GM23338 (cell line): ENCODE measurements around the gene PARD6A. TPM values are rescaled to one million over a fixed set of nuclear protein-coding genes. Genes with fewer than 3 reads are reported as not detected.
A peak's percentile ranks its signal among the peaks of the same experiment; 100 is the strongest.

Experiments
- ATAC-seq: fragments of 200-7000 bp; cut with Tn5 transposase; 3 replicates; pipeline ENCODE4 v1.9.1; 2020
- DNase-seq: peaks from one replicate; pipeline ENCODE4 v3.0.0-alpha.2; 2015; ENCODE audit warnings: low spot score
- H2AFZ ChIP-seq: fragments of 200-600 bp; sonication (generic); 2 replicates; pipeline ENCODE4 v1.8.0; 2016; ENCODE audit warnings: antibody characterized with exemption, mild to moderate bottlenecking, moderate library complexity
- H3F3A ChIP-seq: fragments of 200-600 bp; sonication (generic); replicated peaks from 2 replicates; pipeline ENCODE4 v1.8.0; 2017; ENCODE audit warnings: antibody characterized with exemption, mixed run types, low read depth
- H3K27ac ChIP-seq: fragments of 200-600 bp; sonication (generic); 2 replicates; pipeline ENCODE4 v1.6.1; 2016; ENCODE audit warnings: low read depth
- H3K27me3 ChIP-seq: fragments of 200-600 bp; sonication (generic); 2 replicates; pipeline ENCODE4 v1.8.0; 2016; ENCODE audit warnings: mild to moderate bottlenecking, mixed run types, moderate library complexity; ENCODE audit not compliant: insufficient read depth
- H3K36me3 ChIP-seq: fragments of 200-600 bp; sonication (generic); 2 replicates; pipeline ENCODE4 v1.8.0; 2016; ENCODE audit warnings: mild to moderate bottlenecking; ENCODE audit not compliant: insufficient read depth
- H3K4me1 ChIP-seq: fragments of 200-600 bp; sonication (generic); 2 replicates; pipeline ENCODE4 v1.8.0; 2016; ENCODE audit warnings: mild to moderate bottlenecking, moderate library complexity; ENCODE audit not compliant: insufficient read depth
- H3K4me2 ChIP-seq: fragments of 200-600 bp; sonication (generic); 2 replicates; pipeline ENCODE4 v1.7.1; 2017; ENCODE audit warnings: mixed run types
- H3K4me3 ChIP-seq: fragments of 200-600 bp; sonication (generic); 2 replicates; pipeline ENCODE4 v1.6.1; 2016; ENCODE audit warnings: mixed run types
- H3K79me2 ChIP-seq: fragments of 200-600 bp; sonication (generic); replicated peaks from 2 replicates; pipeline ENCODE4 v1.8.0; 2017; ENCODE audit warnings: mild to moderate bottlenecking; ENCODE audit not compliant: insufficient read depth
- H3K9me2 ChIP-seq: fragments of 200-600 bp; sonication (generic); 2 replicates; pipeline ENCODE4 v1.8.0; 2017; ENCODE audit not compliant: insufficient read depth
- H4K20me1 ChIP-seq: fragments of 200-600 bp; sonication (generic); replicated peaks from 2 replicates; pipeline ENCODE4 v1.8.0; 2017; ENCODE audit warnings: mild to moderate bottlenecking; ENCODE audit not compliant: insufficient read depth
- H3K27ac Mint-ChIP-seq: 2 replicates; pipeline ENCODE4 v1.8.0; 2020; ENCODE audit warnings: inconsistent platforms, mild to moderate bottlenecking, moderate library complexity, mixed read lengths
- H3K27me3 Mint-ChIP-seq: 3 replicates; pipeline ENCODE4 v1.8.0; 2022; ENCODE audit warnings: low read depth, mild to moderate bottlenecking, moderate library complexity, mixed read lengths, inconsistent platforms; ENCODE audit not compliant: insufficient read depth, poor library complexity
- H3K36me3 Mint-ChIP-seq: 3 replicates; pipeline ENCODE4 v1.8.0; 2021; ENCODE audit warnings: low read depth, mild to moderate bottlenecking, inconsistent platforms, moderate library complexity, mixed read lengths
- H3K4me1 Mint-ChIP-seq: 3 replicates; pipeline ENCODE4 v1.8.0; 2020; ENCODE audit warnings: mild to moderate bottlenecking, inconsistent platforms, mixed read lengths
- H3K4me3 Mint-ChIP-seq: 3 replicates; pipeline ENCODE4 v1.8.0; 2021; ENCODE audit warnings: moderate library complexity, mild to moderate bottlenecking, inconsistent platforms, mixed read lengths
- H3K9me3 Mint-ChIP-seq: 3 replicates; pipeline ENCODE4 v1.8.0; 2020; ENCODE audit warnings: moderate library complexity, mild to moderate bottlenecking, inconsistent platforms, mixed read lengths
- CREB1 ChIP-seq: fragments of 250-450 bp; sonication (Bioruptor Pico); IDR thresholded peaks from 2 replicates; pipeline ENCODE4 v1.5.0; 2020; ENCODE audit warnings: low read depth, mild to moderate bottlenecking, moderate library complexity
- EZH2 ChIP-seq: fragments of 200-600 bp; sonication (generic); IDR thresholded peaks from one replicate; pipeline ENCODE4 v1.8.0; 2017; ENCODE audit warnings: antibody characterized with exemption, mild to moderate bottlenecking, low read depth; ENCODE audit not compliant: unreplicated experiment
- JUNB ChIP-seq: IDR thresholded peaks from one replicate; pipeline ENCODE4 v1.6.1; 2016; ENCODE audit warnings: antibody characterized with exemption; ENCODE audit not compliant: unreplicated experiment
- NANOG ChIP-seq: IDR thresholded peaks from 2 replicates; pipeline ENCODE4 v1.6.1; 2016; ENCODE audit warnings: antibody characterized with exemption, borderline replicate concordance
- POLR2AphosphoS5 ChIP-seq: IDR thresholded peaks from 2 replicates; pipeline ENCODE4 v1.6.1; 2016; ENCODE audit warnings: antibody characterized with exemption, low read depth
- STAT1 ChIP-seq: IDR thresholded peaks from one replicate; pipeline ENCODE4 v1.6.1; 2016; ENCODE audit warnings: antibody characterized with exemption; ENCODE audit not compliant: unreplicated experiment
- ZNF114 ChIP-seq: fragments of 250-450 bp; sonication (Bioruptor Pico); IDR thresholded peaks from 2 replicates; pipeline ENCODE4 v1.5.0; 2020; ENCODE audit warnings: mild to moderate bottlenecking, moderate library complexity
- ZNF331 ChIP-seq: fragments of 250-450 bp; sonication (Bioruptor Pico); IDR thresholded peaks from 2 replicates; pipeline ENCODE4 v1.5.0; 2020; ENCODE audit warnings: low read depth, mild to moderate bottlenecking, moderate library complexity
- polyA plus RNA-seq: library from polyadenylated mRNA; unstranded; fragments of >200 nt; fragmentation: Nextera tagmentation; extraction: Ambion mirVana; gene quantifications from 2 replicates; pipeline ENCODE4 v1.2.1, GENCODE V29; 2016
- total RNA-seq: library from RNA; depleted of rRNA; stranded (reverse); fragments of >200 nt; shearing (Covaris generic); gene quantifications from 2 replicates; pipeline ENCODE4 v1.2.3, GENCODE V29; 2014
- TF ChIP-seq, protein P1 (sequence below): IDR thresholded peaks from one replicate; pipeline ENCODE4 v1.6.1; 2018; ENCODE audit warnings: antibody characterized with exemption; ENCODE audit not compliant: unreplicated experiment
- TF ChIP-seq, protein P2 (sequence below): IDR thresholded peaks from 2 replicates; pipeline ENCODE4 v1.6.1; 2016; ENCODE audit warnings: antibody characterized with exemption
- TF ChIP-seq, protein P3 (sequence below), 2 experiments: fragments of 200-600 bp in 1 of 2; sonication (generic) in 1 of 2; conservative IDR thresholded peaks; 2 replicates each; pipeline versions ENCODE4 v1.5.1 to v1.6.1; 2016 to 2017; ENCODE audit warnings: antibody characterized with exemption in 2 of 2, low read depth in 2 of 2, mild to moderate bottlenecking in 2 of 2, moderate library complexity in 1 of 2
- TF ChIP-seq, protein P4 (sequence below): fragments of 250-450 bp; sonication (Bioruptor Pico); IDR thresholded peaks from 2 replicates; pipeline ENCODE4 v1.5.0; 2020; ENCODE audit warnings: mild to moderate bottlenecking, moderate library complexity

PARD6A gene
- total and polyA plus RNA-seq, 2 experiments from 2014 or later: 11.1 to 15.7 TPM

DNA sequence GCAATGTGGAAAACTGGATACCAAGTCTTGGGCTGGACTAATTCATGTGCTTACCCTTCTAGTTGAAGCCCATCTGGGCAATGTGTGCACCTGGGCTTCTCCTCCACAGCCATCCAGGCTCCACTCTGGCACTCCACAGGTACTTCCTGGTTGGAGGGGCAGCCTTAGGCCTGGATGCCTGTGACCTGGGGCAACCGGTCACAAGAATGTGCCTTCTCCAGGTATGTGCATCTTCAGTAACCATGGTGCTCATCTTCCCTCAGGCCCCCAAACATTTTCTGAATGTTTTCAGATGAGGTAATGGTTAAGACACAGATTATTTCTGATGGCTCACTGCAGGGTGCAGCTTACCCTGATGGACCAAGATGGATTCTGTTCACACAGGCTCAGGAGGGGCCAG is 17.0 kb downstream of the PARD6A start (continued):
- TF ChIP-seq ZNF331 (no peak), NANOG (no peak)

DNA sequence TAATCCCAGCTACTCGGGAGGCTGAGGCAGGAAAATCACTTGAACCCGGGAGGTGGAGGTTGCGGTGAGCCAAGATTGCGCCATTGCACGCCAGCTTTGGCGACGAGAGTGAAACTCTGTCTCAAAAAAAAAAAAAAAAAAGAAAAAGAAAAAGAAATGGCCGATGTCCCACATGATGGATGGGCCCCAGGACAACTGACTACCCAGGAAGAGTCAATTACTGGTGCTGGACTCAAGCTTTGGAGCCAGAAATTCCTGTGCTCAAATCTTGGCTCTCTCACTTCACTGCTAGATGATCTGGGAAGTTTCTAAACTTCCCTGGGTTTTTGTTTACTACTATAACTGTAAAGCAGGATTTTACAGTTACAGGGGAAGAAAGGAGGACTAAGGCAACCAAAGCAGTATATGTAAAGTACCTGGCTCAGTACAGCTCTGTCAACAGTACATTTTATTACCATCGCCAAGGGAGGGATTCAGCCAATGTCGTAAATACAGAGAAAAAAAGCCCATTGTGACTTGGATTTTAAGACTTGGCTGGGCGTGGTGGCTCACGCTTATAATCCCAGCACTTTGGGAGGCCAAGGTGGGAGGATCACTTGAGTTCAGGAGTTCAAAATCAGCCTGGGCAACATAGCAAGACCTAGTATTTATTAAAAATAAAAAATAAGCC is 17.7 kb downstream of the PARD6A start:
- H3K9me3 Mint-ChIP-seq: no peaks in the 10 kb centered on the region
- Histone ChIP-seq H3K4me3 (no peak overlapping the region), H3K4me2 (no peak overlapping the region), H2AFZ (no peak overlapping the region), H3K4me1 (no peaks in the 10 kb centered on the region), H3F3A (no peaks in the 10 kb centered on the region), H3K9me2 (no peaks in the 10 kb centered on the region), H3K79me2 (no peaks in the 10 kb centered on the region), H3K27ac (peak overlapping the region; percentile 51), H3K36me3 (no peaks in the 10 kb centered on the region; the same call in 1 of the 2 replicates), H4K20me1 (peaks cover 12% of the 10 kb centered on the region), H3K27me3 (no peaks in the 10 kb centered on the region)
- no peak for DNase-seq
- H3K4me1 Mint-ChIP-seq: 0 out of 3 replicates have a peak, but pooled peaks cover 3% of the 10 kb centered on the region
- peaks cover 13% of the 10 kb centered on the region for H3K27me3 Mint-ChIP-seq
- no peak overlapping the region for H3K4me3 Mint-ChIP-seq
- peaks cover 5% of the 10 kb centered on the region; the same call in 1 of the 3 replicates for H3K36me3 Mint-ChIP-seq
- ATAC-seq: no peak
- H3K27ac Mint-ChIP-seq: no peak overlapping the region
- TF ChIP-seq, protein P1, sequence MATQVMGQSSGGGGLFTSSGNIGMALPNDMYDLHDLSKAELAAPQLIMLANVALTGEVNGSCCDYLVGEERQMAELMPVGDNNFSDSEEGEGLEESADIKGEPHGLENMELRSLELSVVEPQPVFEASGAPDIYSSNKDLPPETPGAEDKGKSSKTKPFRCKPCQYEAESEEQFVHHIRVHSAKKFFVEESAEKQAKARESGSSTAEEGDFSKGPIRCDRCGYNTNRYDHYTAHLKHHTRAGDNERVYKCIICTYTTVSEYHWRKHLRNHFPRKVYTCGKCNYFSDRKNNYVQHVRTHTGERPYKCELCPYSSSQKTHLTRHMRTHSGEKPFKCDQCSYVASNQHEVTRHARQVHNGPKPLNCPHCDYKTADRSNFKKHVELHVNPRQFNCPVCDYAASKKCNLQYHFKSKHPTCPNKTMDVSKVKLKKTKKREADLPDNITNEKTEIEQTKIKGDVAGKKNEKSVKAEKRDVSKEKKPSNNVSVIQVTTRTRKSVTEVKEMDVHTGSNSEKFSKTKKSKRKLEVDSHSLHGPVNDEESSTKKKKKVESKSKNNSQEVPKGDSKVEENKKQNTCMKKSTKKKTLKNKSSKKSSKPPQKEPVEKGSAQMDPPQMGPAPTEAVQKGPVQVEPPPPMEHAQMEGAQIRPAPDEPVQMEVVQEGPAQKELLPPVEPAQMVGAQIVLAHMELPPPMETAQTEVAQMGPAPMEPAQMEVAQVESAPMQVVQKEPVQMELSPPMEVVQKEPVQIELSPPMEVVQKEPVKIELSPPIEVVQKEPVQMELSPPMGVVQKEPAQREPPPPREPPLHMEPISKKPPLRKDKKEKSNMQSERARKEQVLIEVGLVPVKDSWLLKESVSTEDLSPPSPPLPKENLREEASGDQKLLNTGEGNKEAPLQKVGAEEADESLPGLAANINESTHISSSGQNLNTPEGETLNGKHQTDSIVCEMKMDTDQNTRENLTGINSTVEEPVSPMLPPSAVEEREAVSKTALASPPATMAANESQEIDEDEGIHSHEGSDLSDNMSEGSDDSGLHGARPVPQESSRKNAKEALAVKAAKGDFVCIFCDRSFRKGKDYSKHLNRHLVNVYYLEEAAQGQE: no peak
- no peak for TF ChIP-seq EZH2
- TF ChIP-seq NANOG: no peak
- no peak for TF ChIP-seq ZNF114 (CRISPR knock-in tag)
- TF ChIP-seq, protein P2, sequence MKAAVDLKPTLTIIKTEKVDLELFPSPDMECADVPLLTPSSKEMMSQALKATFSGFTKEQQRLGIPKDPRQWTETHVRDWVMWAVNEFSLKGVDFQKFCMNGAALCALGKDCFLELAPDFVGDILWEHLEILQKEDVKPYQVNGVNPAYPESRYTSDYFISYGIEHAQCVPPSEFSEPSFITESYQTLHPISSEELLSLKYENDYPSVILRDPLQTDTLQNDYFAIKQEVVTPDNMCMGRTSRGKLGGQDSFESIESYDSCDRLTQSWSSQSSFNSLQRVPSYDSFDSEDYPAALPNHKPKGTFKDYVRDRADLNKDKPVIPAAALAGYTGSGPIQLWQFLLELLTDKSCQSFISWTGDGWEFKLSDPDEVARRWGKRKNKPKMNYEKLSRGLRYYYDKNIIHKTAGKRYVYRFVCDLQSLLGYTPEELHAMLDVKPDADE: no peak
- TF ChIP-seq STAT1: no peak
- no peak for TF ChIP-seq ZNF331
- TF ChIP-seq, protein P3, sequence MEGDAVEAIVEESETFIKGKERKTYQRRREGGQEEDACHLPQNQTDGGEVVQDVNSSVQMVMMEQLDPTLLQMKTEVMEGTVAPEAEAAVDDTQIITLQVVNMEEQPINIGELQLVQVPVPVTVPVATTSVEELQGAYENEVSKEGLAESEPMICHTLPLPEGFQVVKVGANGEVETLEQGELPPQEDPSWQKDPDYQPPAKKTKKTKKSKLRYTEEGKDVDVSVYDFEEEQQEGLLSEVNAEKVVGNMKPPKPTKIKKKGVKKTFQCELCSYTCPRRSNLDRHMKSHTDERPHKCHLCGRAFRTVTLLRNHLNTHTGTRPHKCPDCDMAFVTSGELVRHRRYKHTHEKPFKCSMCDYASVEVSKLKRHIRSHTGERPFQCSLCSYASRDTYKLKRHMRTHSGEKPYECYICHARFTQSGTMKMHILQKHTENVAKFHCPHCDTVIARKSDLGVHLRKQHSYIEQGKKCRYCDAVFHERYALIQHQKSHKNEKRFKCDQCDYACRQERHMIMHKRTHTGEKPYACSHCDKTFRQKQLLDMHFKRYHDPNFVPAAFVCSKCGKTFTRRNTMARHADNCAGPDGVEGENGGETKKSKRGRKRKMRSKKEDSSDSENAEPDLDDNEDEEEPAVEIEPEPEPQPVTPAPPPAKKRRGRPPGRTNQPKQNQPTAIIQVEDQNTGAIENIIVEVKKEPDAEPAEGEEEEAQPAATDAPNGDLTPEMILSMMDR (conservative IDR thresholded peaks at IDR 0.05; ENCODE audit: low read depth in 2 of 2): no peak
- TF ChIP-seq, protein P4, sequence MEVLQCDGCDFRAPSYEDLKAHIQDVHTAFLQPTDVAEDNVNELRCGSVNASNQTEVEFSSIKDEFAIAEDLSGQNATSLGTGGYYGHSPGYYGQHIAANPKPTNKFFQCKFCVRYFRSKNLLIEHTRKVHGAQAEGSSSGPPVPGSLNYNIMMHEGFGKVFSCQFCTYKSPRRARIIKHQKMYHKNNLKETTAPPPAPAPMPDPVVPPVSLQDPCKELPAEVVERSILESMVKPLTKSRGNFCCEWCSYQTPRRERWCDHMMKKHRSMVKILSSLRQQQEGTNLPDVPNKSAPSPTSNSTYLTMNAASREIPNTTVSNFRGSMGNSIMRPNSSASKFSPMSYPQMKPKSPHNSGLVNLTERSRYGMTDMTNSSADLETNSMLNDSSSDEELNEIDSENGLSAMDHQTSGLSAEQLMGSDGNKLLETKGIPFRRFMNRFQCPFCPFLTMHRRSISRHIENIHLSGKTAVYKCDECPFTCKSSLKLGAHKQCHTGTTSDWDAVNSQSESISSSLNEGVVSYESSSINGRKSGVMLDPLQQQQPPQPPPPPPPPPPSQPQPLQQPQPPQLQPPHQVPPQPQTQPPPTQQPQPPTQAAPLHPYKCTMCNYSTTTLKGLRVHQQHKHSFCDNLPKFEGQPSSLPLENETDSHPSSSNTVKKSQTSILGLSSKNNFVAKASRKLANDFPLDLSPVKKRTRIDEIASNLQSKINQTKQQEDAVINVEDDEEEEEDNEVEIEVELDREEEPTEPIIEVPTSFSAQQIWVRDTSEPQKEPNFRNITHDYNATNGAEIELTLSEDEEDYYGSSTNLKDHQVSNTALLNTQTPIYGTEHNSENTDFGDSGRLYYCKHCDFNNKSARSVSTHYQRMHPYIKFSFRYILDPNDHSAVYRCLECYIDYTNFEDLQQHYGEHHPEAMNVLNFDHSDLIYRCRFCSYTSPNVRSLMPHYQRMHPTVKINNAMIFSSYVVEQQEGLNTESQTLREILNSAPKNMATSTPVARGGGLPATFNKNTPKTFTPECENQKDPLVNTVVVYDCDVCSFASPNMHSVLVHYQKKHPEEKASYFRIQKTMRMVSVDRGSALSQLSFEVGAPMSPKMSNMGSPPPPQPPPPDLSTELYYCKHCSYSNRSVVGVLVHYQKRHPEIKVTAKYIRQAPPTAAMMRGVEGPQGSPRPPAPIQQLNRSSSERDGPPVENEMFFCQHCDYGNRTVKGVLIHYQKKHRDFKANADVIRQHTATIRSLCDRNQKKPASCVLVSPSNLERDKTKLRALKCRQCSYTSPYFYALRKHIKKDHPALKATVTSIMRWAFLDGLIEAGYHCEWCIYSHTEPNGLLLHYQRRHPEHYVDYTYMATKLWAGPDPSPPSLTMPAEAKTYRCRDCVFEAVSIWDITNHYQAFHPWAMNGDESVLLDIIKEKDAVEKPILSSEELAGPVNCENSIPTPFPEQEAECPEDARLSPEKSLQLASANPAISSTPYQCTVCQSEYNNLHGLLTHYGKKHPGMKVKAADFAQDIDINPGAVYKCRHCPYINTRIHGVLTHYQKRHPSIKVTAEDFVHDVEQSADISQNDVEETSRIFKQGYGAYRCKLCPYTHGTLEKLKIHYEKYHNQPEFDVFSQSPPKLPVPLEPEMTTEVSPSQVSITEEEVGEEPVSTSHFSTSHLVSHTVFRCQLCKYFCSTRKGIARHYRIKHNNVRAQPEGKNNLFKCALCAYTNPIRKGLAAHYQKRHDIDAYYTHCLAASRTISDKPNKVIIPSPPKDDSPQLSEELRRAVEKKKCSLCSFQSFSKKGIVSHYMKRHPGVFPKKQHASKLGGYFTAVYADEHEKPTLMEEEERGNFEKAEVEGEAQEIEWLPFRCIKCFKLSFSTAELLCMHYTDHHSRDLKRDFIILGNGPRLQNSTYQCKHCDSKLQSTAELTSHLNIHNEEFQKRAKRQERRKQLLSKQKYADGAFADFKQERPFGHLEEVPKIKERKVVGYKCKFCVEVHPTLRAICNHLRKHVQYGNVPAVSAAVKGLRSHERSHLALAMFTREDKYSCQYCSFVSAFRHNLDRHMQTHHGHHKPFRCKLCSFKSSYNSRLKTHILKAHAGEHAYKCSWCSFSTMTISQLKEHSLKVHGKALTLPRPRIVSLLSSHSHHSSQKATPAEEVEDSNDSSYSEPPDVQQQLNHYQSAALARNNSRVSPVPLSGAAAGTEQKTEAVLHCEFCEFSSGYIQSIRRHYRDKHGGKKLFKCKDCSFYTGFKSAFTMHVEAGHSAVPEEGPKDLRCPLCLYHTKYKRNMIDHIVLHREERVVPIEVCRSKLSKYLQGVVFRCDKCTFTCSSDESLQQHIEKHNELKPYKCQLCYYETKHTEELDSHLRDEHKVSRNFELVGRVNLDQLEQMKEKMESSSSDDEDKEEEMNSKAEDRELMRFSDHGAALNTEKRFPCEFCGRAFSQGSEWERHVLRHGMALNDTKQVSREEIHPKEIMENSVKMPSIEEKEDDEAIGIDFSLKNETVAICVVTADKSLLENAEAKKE: no peak
- TF ChIP-seq CREB1 (CRISPR knock-in tag): no peak
- TF ChIP-seq POLR2AphosphoS5: no peak
- no peak for TF ChIP-seq JUNB
